CD4-positive, alpha-beta T cell (primary cell): ENCODE measurements around the gene GLOD4. TPM values are rescaled to one million over a fixed set of nuclear protein-coding genes. Genes with fewer than 3 reads are reported as not detected.

Source experiments
- ATAC-seq: fragments of 200-7000 bp; cut with Tn5 transposase; one replicate; pipeline ENCODE4 v1.10.0; 2022; ENCODE audit warnings: mild to moderate bottlenecking; ENCODE audit not compliant: poor library complexity
- CTCF ChIA-PET: fragments of 350-600 bp; sonication (Branson Sonifier 250); formaldehyde crosslinking; loops from one replicate; lab custom pipeline; 2021; ENCODE audit warnings: antibody characterized with exemption, inconsistent platforms; lab: Charles Lee
- POLR2A ChIA-PET: fragments of 350-600 bp; sonication (Branson Sonifier 250); formaldehyde crosslinking; loops from one replicate; lab custom pipeline; 2021; ENCODE audit warnings: antibody characterized with exemption, inconsistent platforms; lab: Charles Lee
- DNase-seq, 14 experiments: peaks; one replicate each; pipeline ENCODE4 v3.0.0-alpha.2; 2013 to 2020; ENCODE audit warnings: mixed read lengths in 2 of 14
- H3K27ac ChIP-seq, 2 donors: one replicate each; pipeline versions ENCODE4 v1.5.1 to v1.7.0; 2013; ENCODE audit warnings: low read length in 2 of 2, low read depth in 1 of 2, mild to moderate bottlenecking in 1 of 2
- H3K27me3 ChIP-seq, 2 experiments: 1 replicate in 1 of 2; 2 replicates in 1 of 2; pipeline versions ENCODE4 v1.6.1 to v1.7.0; 2013; ENCODE audit warnings: low read length in 2 of 2, control low read depth in 1 of 2, mild to moderate bottlenecking in 1 of 2, moderate library complexity in 1 of 2; ENCODE audit not compliant: insufficient read depth in 2 of 2, control insufficient read depth in 1 of 2
- H3K36me3 ChIP-seq: one replicate; pipeline ENCODE4 v1.6.1; 2013; ENCODE audit warnings: low read length, control low read depth; ENCODE audit not compliant: insufficient read depth
- H3K4me1 ChIP-seq: one replicate; pipeline ENCODE4 v1.6.1; 2013; ENCODE audit warnings: low read length, control low read depth; ENCODE audit not compliant: insufficient read depth
- H3K4me3 ChIP-seq: one replicate; pipeline ENCODE4 v1.5.1; 2013; ENCODE audit warnings: mild to moderate bottlenecking, low read length, moderate library complexity
- H3K9me3 ChIP-seq, 2 experiments: 1 replicate in 1 of 2; 2 replicates in 1 of 2; pipeline versions ENCODE4 v1.6.1 to v1.7.0; 2013; ENCODE audit warnings: low read length in 2 of 2, mild to moderate bottlenecking in 2 of 2, control low read depth in 1 of 2, moderate library complexity in 1 of 2; ENCODE audit not compliant: control insufficient read depth in 1 of 2, insufficient read depth in 1 of 2
- H3K27ac Mint-ChIP-seq: one replicate; pipeline ENCODE4 v1.8.0; 2020; ENCODE audit warnings: mixed read lengths
- H3K27me3 Mint-ChIP-seq: one replicate; pipeline ENCODE4 v1.8.0; 2021; ENCODE audit warnings: mixed read lengths
- H3K36me3 Mint-ChIP-seq: one replicate; pipeline ENCODE4 v1.8.0; 2021; ENCODE audit warnings: low read depth, mixed read lengths
- H3K4me1 Mint-ChIP-seq: one replicate; pipeline ENCODE4 v1.8.0; 2021; ENCODE audit warnings: low read depth, mixed read lengths
- H3K4me3 Mint-ChIP-seq: one replicate; pipeline ENCODE4 v1.8.0; 2020; ENCODE audit warnings: mild to moderate bottlenecking, mixed read lengths
- H3K9me3 Mint-ChIP-seq: one replicate; pipeline ENCODE4 v1.8.0; 2020; ENCODE audit warnings: mixed read lengths
- intact Hi-C, 2 experiments: fragments of 100-400 bp; cut with DNase I in 1 of 2; cut with micrococcal nuclease in 1 of 2; formaldehyde crosslinking; loops; one replicate each; pipeline versions ENCODE4 v1.15.1 to v1.9.0; 2023 to 2025; cut with DNase I, micrococcal nuclease
- total RNA-seq, 174 experiments: library from RNA in 2 of 174; stranded (reverse) in 2 of 174; gene quantifications; one replicate each; pipeline ENCODE4 v1.2.3 and lab custom pipeline; 2021 to 2026
- TF ChIP-seq, protein P1 (sequence below): fragments of 200-600 bp; IDR thresholded peaks from one replicate; pipeline ENCODE4 v1.8.0; 2022; ENCODE audit warnings: antibody characterized with exemption, mild to moderate bottlenecking

Gene GLOD4
- total RNA-seq, 2 experiments from 2014 or later = 88.0 to 89.3 TPM

- no peaks in the 10 kb centered on the region for H3K27me3 Mint-ChIP-seq
- TF ChIP-seq, protein P1, sequence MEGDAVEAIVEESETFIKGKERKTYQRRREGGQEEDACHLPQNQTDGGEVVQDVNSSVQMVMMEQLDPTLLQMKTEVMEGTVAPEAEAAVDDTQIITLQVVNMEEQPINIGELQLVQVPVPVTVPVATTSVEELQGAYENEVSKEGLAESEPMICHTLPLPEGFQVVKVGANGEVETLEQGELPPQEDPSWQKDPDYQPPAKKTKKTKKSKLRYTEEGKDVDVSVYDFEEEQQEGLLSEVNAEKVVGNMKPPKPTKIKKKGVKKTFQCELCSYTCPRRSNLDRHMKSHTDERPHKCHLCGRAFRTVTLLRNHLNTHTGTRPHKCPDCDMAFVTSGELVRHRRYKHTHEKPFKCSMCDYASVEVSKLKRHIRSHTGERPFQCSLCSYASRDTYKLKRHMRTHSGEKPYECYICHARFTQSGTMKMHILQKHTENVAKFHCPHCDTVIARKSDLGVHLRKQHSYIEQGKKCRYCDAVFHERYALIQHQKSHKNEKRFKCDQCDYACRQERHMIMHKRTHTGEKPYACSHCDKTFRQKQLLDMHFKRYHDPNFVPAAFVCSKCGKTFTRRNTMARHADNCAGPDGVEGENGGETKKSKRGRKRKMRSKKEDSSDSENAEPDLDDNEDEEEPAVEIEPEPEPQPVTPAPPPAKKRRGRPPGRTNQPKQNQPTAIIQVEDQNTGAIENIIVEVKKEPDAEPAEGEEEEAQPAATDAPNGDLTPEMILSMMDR = no peak
- H3K4me3 Mint-ChIP-seq = no peak overlapping the region
- peaks cover 6% of the 10 kb centered on the region for H3K4me1 Mint-ChIP-seq
- DNase-seq = no peak
- Histone ChIP-seq H3K27ac (no peak overlapping the region), H3K9me3 (no peaks in the 10 kb centered on the region), H3K4me3 (no peak overlapping the region), H3K27me3 (no peaks in the 10 kb centered on the region), H3K4me1 (peaks cover 8% of the 10 kb centered on the region), H3K36me3 (peaks cover 19% of the 10 kb centered on the region)
- ATAC-seq = no peak
- H3K27ac Mint-ChIP-seq = no peak overlapping the region
- H3K9me3 Mint-ChIP-seq = no peaks in the 10 kb centered on the region
- CTCF ChIA-PET = interaction anchor here (2.2 to 3.2 kb wide), 3 partner anchors 13 to 201 kb away, joined by 9 to 19 read pairs (median 16); partner anchors contain the start of genes GLOD4, MRM3 and TIMM22
- POLR2A ChIA-PET = interaction anchor here (1.1 kb wide), 1 partner anchor 201 kb away, joined by 5 read pairs; no protein-coding TSS in a partner anchor
- intact Hi-C loops = loop anchor here (1.0 to 2.0 kb wide), 2 partner anchors 186 to 261 kb away; no protein-coding TSS in a partner anchor
- peaks cover 33% of the 10 kb centered on the region for H3K36me3 Mint-ChIP-seq
Observed at GRCh38 chr17:795721-796120, 13.6 kb upstream of the GLOD4 start.

DNA sequence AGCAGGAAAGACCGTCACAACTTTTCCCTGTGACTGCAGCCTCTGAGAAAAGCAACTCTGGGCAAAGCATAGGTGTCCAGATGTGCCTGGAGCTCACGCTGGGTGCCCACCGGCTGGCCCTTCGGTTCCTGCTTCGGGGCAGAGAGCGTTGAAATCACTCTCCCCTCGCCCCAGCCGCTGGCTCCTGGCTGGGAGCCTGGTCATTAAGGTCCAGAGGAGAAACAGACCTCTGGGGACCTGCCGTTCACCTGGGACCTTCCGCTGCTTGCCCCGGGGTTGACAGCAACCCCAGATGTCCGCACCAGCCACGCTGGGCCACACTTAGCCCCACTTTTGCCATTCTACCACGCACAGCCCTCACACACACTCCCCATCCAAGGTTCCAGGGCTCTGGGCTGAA lies 13.2 kb upstream of the GLOD4 start:
- Histone ChIP-seq H3K9me3 (no peaks in the 10 kb centered on the region), H3K4me1 (peaks cover 8% of the 10 kb centered on the region), H3K36me3 (peaks cover 21% of the 10 kb centered on the region), H3K27me3 (no peaks in the 10 kb centered on the region), H3K27ac (no peak overlapping the region), H3K4me3 (no peak overlapping the region)
- CTCF ChIA-PET = interaction anchor here (1.0 to 3.2 kb wide), 5 partner anchors 13 to 205 kb away, joined by 3 to 19 read pairs (median 9); partner anchors contain the start of genes GLOD4, MRM3 and TIMM22
- no peak overlapping the region for H3K4me3 Mint-ChIP-seq
- H3K9me3 Mint-ChIP-seq = no peaks in the 10 kb centered on the region
- DNase-seq (no peak), ATAC-seq (no peak)
- no peak overlapping the region for H3K27ac Mint-ChIP-seq
- H3K27me3 Mint-ChIP-seq = no peaks in the 10 kb centered on the region
- POLR2A ChIA-PET = interaction anchor here (1.1 to 1.5 kb wide), 2 partner anchors 186 to 201 kb away, joined by 5 read pairs; no protein-coding TSS in a partner anchor
- intact Hi-C loops = loop anchor here (1.0 to 2.0 kb wide), 2 partner anchors 186 to 262 kb away; no protein-coding TSS in a partner anchor
- peaks cover 6% of the 10 kb centered on the region for H3K4me1 Mint-ChIP-seq
- TF ChIP-seq, protein P1 = no peak
- peaks cover 34% of the 10 kb centered on the region for H3K36me3 Mint-ChIP-seq

DNA sequence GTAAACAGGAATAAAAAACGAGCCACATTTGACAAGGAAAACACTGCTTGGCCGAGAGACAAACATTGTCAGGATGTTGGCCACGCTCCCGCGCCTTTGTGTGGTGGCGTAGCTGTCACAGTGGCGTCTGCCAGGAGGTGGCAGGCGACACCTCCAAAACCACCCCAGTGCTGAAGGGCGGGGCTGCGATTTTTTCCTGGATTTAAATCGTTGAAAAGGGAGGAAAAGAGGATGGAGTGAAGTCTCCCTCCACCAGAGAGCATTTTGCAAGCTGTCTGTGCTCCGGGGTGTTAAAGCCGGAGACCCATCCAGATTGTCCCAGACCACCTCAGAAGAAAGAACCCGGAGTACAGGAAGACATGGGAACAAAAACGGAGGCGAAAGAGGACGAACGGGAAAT lies 12.8 kb upstream of the GLOD4 start:
- peak overlapping the region; percentile 31 for H3K4me3 Mint-ChIP-seq
- TF ChIP-seq, protein P1 = peak; percentile 49
- no peaks in the 10 kb centered on the region for H3K27me3 Mint-ChIP-seq
- peaks cover 38% of the 10 kb centered on the region for H3K36me3 Mint-ChIP-seq
- ATAC-seq = peak; percentile 77
- intact Hi-C loops = loop anchor here (1.0 to 2.0 kb wide), 2 partner anchors 186 to 262 kb away; no protein-coding TSS in a partner anchor
- peak; percentile 14 to 68 (median 26) for DNase-seq
- Histone ChIP-seq H3K27me3 (no peaks in the 10 kb centered on the region), H3K36me3 (peaks cover 25% of the 10 kb centered on the region), H3K9me3 (no peaks in the 10 kb centered on the region), H3K4me3 (no peak overlapping the region), H3K4me1 (peaks cover 8% of the 10 kb centered on the region), H3K27ac (no peak overlapping the region)
- no peak overlapping the region for H3K27ac Mint-ChIP-seq
- H3K9me3 Mint-ChIP-seq = no peaks in the 10 kb centered on the region
- ChIA-PET CTCF (interaction anchor here (1.0 to 3.2 kb wide), 5 partner anchors 13 to 205 kb away, joined by 3 to 19 read pairs (median 9); partner anchors contain the start of genes GLOD4, MRM3 and TIMM22), POLR2A (interaction anchor here (1.5 kb wide), 1 partner anchor 186 kb away, joined by 5 read pairs; no protein-coding TSS in a partner anchor)
- peaks cover 6% of the 10 kb centered on the region for H3K4me1 Mint-ChIP-seq
